Epidermal melanocyte (primary cell): ENCODE results near the gene CACNB1.
"Not testable (repeated sequence)": the region's sequence is repeated elsewhere in the genome, so short reads cannot be mapped to it uniquely, and the experiment has no call there.

Source experiments
- DNase-seq: peaks from one replicate; pipeline ENCODE4 v3.0.0; 2011; ENCODE audit warnings: low spot score; ENCODE audit not compliant: insufficient read length

CACNB1 gene

DNA sequence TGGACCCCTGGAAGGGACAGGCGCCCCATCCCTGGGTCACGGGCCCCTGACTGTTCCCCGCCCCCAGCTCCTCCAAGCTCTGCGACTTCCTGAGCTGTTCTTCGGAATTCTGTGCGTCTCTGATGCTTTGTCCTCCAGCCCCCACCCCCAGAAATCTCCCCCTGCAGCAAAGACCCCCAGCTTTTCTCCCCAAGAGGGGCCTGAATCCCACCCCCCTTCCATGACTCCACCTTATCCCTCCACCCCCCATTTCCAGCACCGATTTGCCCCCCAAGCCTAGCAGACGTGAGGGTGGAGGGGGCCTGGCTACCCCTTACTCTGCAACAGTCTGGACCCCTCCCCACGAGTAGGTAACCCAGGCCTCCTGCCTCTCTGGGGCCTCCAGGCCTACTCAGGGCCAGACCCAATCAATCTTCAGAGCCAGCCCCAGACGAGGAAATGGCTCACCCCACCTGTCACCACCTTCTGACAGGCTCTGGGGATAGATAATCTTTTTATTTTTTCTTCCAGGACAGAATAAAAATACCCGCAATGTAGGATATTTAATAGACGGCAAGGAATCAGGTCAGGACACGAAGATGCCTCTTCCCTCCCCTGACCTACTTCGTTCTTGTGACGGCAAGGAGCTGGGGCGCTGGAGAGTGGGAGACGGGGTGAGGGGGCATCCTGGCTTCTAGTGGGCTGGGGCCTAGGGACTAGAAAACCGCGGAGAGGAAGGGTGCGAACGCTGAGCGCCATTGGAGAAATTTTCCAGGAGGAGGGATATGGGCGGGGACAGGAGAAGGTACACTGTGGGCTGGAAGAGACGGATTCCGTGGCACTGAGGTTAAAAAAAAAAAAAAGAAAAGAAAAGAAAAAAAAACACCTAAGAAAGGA is 45.3 kb downstream of the CACNB1 start:
- no peak for DNase-seq

DNA sequence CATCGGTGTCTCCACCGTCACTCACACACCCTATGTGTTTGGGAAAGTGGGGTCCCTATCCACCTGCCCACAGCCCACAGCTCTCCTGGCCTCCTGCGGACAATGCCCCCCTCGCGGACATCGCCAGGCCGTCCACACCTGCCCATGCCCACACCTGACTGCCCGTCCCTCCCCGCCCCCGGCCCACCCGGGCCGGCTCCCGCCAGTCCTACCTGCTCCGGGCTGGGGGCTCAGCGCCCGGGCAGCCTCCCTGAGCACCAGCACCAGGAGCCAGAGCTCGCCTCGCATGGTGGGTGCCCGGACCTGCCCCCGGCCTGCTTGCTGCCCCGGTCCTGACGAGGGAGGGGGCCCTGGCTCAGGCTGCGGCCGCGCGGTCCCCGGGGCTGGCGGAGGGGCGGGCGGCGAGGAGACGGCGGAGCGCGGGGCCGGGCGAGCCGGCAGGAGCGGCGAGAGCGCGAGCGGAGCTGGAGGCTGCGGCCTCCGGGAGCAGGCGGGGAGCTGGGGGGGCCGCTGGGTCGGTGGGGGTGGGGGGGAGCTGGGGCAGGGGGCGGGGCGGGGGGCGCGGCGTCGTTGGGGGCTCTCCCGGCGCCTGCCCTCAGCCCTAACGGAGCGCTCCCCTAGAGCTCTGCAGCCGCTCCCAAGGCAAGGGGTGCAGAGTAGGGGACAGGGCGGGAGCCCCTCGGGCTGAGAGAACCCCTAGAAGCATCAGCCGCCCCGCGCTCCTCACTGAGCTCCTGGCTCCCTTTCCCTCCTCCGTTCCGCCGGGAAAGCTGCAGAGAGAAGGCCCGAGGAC is 46.1 kb downstream of the CACNB1 start, which contains the start of gene PLXDC1:
PLXDC1 (minus strand) TSS at position 488 of the 793 bp plus-strand sequence; CDS start at position 288, 200 bp downstream.
- no peak for DNase-seq

- DNase-seq, result no peak
Observed at GRCh38 chr17:39150795-39151149, 46.7 kb downstream of the CACNB1 start.

GRCh38 chr17:39150104-39150634 is 47.3 kb downstream of the CACNB1 start:
- DNase-seq, result no peak

DNA sequence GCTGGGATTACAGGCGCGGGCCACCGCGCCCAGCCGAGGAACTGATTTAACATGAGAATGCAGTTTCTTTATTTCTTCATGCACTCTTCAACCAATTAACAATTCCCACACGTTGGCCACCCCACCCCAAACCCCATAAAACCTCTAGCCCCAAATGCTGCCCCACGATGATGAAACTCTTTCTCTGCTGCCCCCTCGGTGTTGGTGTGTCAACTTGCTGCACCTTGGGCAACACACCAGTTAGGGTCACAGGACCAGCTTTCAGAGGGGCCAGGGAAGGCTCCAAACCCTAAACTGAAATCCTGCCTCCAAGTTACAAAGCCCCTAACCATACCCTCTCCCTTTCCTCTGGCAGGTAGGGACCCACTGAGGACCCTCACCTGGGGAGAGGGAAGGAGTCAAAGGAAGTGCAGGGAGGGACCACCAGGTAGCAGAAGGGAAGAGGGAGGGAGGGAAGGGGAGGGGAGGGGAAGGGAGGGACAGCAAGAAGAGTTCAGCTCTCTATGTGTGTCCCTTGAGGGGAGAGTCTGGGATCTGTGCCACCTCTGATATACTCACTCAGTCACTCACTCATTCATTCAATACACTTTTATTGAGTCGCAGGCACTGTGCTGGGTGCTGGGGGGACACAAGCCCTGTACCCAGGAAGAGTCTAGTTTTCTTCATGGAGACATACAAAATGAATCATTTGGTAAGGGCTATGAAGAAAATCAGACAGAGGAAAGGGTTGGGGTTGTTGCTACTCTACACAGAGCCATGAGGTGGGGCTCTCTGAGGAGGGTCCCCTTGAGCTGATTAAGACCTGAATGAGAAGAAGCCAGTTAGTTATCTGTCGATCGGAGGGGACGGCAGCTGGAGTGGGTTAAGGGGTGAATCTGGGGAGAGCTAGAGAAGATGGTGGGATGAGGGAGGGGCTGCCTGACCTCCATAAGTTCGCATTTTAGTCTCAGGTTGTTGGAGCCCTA is 50.0 kb downstream of the CACNB1 start:
- DNase-seq, result no peak

- no peak for DNase-seq
Observed at GRCh38 chr17:39146273-39146672, 51.2 kb downstream of the CACNB1 start.

- DNase-seq, result no peak
Observed at GRCh38 chr17:39145143-39145542, 52.3 kb downstream of the CACNB1 start.

- DNase-seq, result no peak
Observed at GRCh38 chr17:39144416-39144840, 53.0 kb downstream of the CACNB1 start.

- no peak for DNase-seq
Observed at GRCh38 chr17:39143552-39144093, 53.8 kb downstream of the CACNB1 start.

DNA sequence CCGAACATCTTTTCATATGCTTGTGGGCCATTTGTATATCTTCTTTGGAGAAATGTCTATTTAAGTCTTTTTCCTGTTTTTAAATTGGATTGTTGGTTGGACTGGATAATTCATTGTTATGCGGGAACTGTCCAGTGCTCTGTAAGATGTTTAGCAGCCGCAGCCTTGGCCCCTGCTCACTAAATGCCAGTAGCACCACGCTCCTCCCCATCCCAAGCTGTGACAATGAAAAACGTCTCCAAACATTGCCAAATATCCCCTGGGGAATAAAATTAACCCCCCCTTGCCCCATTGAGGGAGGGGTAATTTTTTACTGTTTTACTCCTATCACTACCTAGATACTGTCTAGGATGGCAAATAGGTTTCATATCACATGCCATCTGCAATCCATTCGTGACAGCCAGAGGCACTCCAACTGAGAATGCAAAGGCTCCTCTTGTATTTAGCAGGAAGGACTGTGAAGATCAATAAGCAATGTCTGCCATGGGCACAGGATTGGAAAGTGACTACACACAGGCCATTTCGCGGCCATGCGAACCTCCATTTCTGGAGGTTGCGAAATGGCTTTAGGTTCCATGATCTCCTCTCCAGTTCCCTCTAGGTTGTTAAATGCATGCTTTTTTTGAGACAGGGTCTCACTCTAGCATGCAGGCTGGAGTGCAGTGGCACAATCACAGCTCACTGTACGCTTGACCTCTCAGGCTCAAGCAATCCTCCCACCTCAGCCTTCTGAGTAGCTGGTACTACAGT is 55.4 kb downstream of the CACNB1 start:
- no peak for DNase-seq

GRCh38 chr17:39141294-39141693 is 56.2 kb downstream of the CACNB1 start:
- no peak for DNase-seq

- DNase-seq, result no peak
Observed at GRCh38 chr17:39139561-39139960, 57.9 kb downstream of the CACNB1 start.

DNA sequence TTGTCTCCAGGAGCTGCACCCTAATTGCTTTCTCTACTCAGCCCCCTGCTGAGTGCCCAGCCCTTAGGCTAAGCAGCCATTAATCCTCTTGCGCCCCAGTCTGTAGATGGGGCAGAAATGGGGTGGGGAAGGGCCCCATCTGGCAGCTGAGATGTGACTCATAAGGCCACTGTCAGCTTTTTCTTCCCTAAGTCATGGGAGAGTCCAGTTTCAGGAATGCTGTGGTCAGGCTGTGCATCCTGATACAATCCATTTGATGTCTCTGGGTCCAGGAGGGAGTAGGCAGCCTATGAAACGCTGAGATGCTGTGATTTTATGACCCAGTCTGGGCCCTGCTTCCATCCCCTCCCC is 58.3 kb downstream of the CACNB1 start:
- DNase-seq, result peak; percentile 68

DNA sequence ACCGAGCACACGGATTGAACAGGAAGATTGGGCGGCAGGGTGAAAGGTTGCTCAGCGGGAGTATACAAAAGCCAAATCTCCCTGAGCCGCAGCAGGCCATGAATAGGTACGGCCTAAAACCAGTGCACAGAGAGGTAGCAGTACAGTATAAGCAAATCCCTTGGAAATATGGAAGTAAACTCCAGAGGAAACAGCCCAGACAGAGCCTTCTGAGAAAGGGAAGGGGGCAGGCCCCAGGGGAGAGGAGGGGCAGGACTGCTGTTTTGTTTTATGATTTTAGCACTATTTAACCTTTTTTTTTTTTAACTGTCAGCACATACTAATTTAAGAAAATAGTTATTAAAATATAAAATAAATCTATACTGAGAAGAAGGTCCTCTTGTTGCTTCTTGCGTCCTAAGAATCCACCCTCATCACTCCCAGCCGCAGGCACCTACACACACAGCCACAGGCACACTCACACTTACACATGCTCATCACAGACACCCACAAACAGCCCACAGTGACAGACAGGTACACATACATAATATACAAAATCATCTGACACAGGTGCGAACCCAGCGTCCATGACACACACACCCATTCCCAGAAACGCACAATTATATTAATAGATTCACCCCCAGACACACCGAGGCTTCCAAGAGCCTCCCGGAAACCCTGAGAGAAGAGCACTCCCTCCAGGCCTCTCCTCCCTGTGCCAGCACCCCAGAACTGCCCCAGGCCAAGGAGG is 58.9 kb downstream of the CACNB1 start:
- DNase-seq, result no peak

DNA sequence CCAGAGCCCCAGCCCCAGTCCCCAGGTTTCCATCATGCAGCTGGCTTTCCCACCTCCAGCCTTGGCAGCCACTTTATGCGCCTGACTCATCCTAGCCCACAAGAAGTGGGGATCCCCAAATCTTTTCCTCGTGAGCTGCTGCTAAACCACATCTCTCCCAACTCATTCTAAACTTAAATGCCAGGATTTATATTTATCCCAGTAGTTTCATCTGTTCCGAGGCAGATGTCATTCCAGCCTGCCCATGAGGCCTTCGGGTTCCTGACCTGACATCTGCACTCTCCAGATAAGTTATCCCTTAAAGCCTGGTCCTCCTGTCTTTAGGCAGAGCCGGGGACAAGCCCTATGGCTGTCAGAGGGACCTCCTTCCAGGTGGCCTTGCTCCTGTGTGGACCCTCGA is 62.6 kb downstream of the CACNB1 start:
- DNase-seq, result no peak

DNA sequence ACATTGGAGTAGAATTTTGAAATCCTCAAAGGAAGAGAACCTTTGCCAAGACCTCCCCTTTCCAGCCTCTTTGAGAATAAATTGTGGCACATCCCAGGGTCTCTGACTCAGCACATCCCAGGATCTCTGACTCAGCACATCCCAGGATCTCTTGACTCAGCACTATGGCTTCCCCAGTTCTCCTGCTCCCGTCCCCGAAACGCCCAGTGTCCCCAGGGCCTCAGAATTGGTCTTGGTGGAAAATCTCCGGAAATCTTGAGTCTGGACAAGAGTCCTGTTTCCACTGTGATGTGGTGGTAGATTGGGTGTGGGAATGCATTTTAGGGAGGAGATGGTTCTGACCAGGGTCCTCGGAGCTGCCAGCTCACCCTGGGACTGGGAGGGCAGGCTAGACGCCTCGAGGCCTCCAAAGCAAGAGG is 65.3 kb downstream of the CACNB1 start:
- DNase-seq, result no peak

GRCh38 chr17:39131616-39132015 is 65.9 kb downstream of the CACNB1 start:
- no peak for DNase-seq

DNA sequence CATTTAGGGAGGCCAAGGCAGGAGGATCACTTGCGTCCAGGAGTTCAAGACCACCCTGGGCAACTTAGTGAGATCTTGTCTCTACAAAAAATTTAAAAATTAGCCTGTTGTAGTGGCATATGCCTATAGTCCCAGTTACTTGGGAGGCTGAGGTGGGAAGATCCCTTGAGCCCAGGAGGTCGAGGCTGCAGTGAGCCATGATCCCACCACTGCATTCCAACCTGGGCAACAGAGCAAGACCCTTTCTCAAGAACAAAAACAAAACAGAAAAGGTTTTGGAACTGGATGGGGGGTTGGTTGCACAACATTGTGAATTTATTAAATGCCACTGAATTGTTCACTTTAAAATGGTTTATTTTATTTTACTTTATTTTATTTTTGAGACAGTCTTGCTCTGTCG is 67.3 kb downstream of the CACNB1 start:
- DNase-seq, result no peak

- not testable (repeated sequence) for DNase-seq
Observed at GRCh38 chr17:39129544-39129943, 67.9 kb downstream of the CACNB1 start.
